ENCODE measurements around the gene ABLIM2.

GRCh38 chr4:8041868-8042267 is 116.7 kb downstream of the ABLIM2 start:
- TF ChIP-seq EZH2 (IDR thresholded peaks at IDR 0.05; ENCODE audit: borderline replicate concordance, low read depth, low read length, poor library complexity, severe bottlenecking) = no peak
- TF ChIP-seq, protein P1, sequence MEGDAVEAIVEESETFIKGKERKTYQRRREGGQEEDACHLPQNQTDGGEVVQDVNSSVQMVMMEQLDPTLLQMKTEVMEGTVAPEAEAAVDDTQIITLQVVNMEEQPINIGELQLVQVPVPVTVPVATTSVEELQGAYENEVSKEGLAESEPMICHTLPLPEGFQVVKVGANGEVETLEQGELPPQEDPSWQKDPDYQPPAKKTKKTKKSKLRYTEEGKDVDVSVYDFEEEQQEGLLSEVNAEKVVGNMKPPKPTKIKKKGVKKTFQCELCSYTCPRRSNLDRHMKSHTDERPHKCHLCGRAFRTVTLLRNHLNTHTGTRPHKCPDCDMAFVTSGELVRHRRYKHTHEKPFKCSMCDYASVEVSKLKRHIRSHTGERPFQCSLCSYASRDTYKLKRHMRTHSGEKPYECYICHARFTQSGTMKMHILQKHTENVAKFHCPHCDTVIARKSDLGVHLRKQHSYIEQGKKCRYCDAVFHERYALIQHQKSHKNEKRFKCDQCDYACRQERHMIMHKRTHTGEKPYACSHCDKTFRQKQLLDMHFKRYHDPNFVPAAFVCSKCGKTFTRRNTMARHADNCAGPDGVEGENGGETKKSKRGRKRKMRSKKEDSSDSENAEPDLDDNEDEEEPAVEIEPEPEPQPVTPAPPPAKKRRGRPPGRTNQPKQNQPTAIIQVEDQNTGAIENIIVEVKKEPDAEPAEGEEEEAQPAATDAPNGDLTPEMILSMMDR (conservative IDR thresholded peaks at IDR 0.05; ENCODE audit: low read depth, low read length) = no peak
